CD14-positive monocyte (primary cell): Measurements from ENCODE around the gene DOC2A. TPM values are rescaled to one million over a fixed set of nuclear protein-coding genes. Genes with fewer than 3 reads are reported as not detected.
A peak's percentile ranks its signal among the peaks of the same experiment; 100 is the strongest.

Source experiments
- DNase-seq, 3 donors: peaks; one replicate each; pipeline ENCODE4 v3.0.0-alpha.2; 2011 to 2022
- H2AFZ ChIP-seq: 2 replicates; pipeline ENCODE4 v1.6.0; 2012; ENCODE audit warnings: mild to moderate bottlenecking, low read depth, low read length, inconsistent platforms; ENCODE audit not compliant: insufficient read depth, poor library complexity, severe bottlenecking
- H3K27ac ChIP-seq, 2 donors: 1 replicate in 1 of 2; 2 replicates in 1 of 2; pipeline ENCODE4 v1.5.1; 2012 to 2013; ENCODE audit warnings: low read length in 2 of 2, control low read depth in 1 of 2, inconsistent platforms in 1 of 2, low read depth in 1 of 2, mild to moderate bottlenecking in 1 of 2
- H3K27me3 ChIP-seq, 2 donors: one replicate each; pipeline versions ENCODE4 v1.6.0 to v1.6.1; 2011 to 2013; ENCODE audit warnings: low read length in 2 of 2; ENCODE audit not compliant: control insufficient read depth in 2 of 2, insufficient read depth in 2 of 2
- H3K36me3 ChIP-seq, 2 donors: replicated peaks in 1 of 2; 1 replicate in 1 of 2; 2 replicates in 1 of 2; pipeline versions ENCODE4 v1.5.1 to v1.6.1; 2012 to 2013; ENCODE audit warnings: low read length in 2 of 2, control low read depth in 1 of 2, inconsistent platforms in 1 of 2, mild to moderate bottlenecking in 1 of 2; ENCODE audit not compliant: insufficient read depth in 2 of 2, control insufficient read depth in 1 of 2
- H3K4me1 ChIP-seq, 2 donors: 1 replicate in 1 of 2; 2 replicates in 1 of 2; pipeline versions ENCODE4 v1.5.1 to v1.6.1; 2012 to 2013; ENCODE audit warnings: low read length in 2 of 2, control low read depth in 1 of 2, inconsistent platforms in 1 of 2, mild to moderate bottlenecking in 1 of 2, moderate library complexity in 1 of 2; ENCODE audit not compliant: insufficient read depth in 2 of 2, control insufficient read depth in 1 of 2
- H3K4me2 ChIP-seq: replicated peaks from 2 replicates; pipeline ENCODE3; 2012; ENCODE audit warnings: low read length, moderate library complexity, mild to moderate bottlenecking; ENCODE audit not compliant: poor library complexity, severe bottlenecking; ENCODE audit errors: extremely low read depth
- H3K4me3 ChIP-seq, 3 experiments: fragments of 200-600 bp in 1 of 3; sonication (generic) in 1 of 3; replicated peaks in 1 of 3; 1 replicate in 2 of 3; 2 replicates in 1 of 3; pipeline ENCODE4 v1.5.1; 2011 to 2013; ENCODE audit warnings: low read length in 3 of 3, mild to moderate bottlenecking in 3 of 3, control low read depth in 2 of 3, low read depth in 2 of 3, inconsistent platforms in 1 of 3, moderate library complexity in 1 of 3
- H3K79me2 ChIP-seq: 2 replicates; pipeline ENCODE4 v1.6.0; 2012; ENCODE audit warnings: mild to moderate bottlenecking, control low read depth, inconsistent platforms, low read length, moderate library complexity; ENCODE audit not compliant: insufficient read depth
- H3K9ac ChIP-seq: 2 replicates; pipeline ENCODE4 v1.6.0; 2017; ENCODE audit warnings: low read length, mild to moderate bottlenecking; ENCODE audit not compliant: insufficient read depth, poor library complexity, severe bottlenecking
- H3K9me3 ChIP-seq, 2 donors: replicated peaks in 1 of 2; 1 replicate in 1 of 2; 2 replicates in 1 of 2; pipeline versions ENCODE4 v1.5.1 to v1.6.1; 2012 to 2013; ENCODE audit warnings: low read length in 2 of 2, control low read depth in 1 of 2; ENCODE audit not compliant: control insufficient read depth in 1 of 2, insufficient read depth in 1 of 2
- H4K20me1 ChIP-seq: 2 replicates; pipeline ENCODE4 v1.6.0; 2012; ENCODE audit warnings: mild to moderate bottlenecking, low read length, control low read depth, moderate library complexity; ENCODE audit not compliant: insufficient read depth
- H3K27ac Mint-ChIP-seq, 7 donors: one replicate each; pipeline ENCODE4 v1.8.0; 2020; ENCODE audit warnings: mild to moderate bottlenecking in 7 of 7, mixed read lengths in 7 of 7, moderate library complexity in 6 of 7, inconsistent platforms in 2 of 7
- H3K27me3 Mint-ChIP-seq, 3 donors: one replicate each; pipeline ENCODE4 v1.8.0; 2021 to 2022; ENCODE audit warnings: low read depth in 3 of 3, mild to moderate bottlenecking in 3 of 3, mixed read lengths in 3 of 3, moderate library complexity in 3 of 3, inconsistent platforms in 1 of 3
- H3K36me3 Mint-ChIP-seq, 2 donors: one replicate each; pipeline ENCODE4 v1.8.0; 2020; ENCODE audit warnings: mixed read lengths in 2 of 2, inconsistent platforms in 1 of 2, mild to moderate bottlenecking in 1 of 2
- H3K4me1 Mint-ChIP-seq: one replicate; pipeline ENCODE4 v1.8.0; 2020; ENCODE audit warnings: mild to moderate bottlenecking, mixed read lengths
- H3K4me3 Mint-ChIP-seq, 2 donors: one replicate each; pipeline ENCODE4 v1.8.0; 2020; ENCODE audit warnings: mild to moderate bottlenecking in 2 of 2, mixed read lengths in 2 of 2, moderate library complexity in 1 of 2
- H3K9me3 Mint-ChIP-seq, 7 donors: one replicate each; pipeline ENCODE4 v1.8.0; 2020 to 2022; ENCODE audit warnings: mixed read lengths in 7 of 7, mild to moderate bottlenecking in 6 of 7, moderate library complexity in 6 of 7, inconsistent platforms in 2 of 7
- WGBS: methylation state at CpG from one replicate; pipeline ENCODE4 v1.1.5; 2013; ENCODE audit warnings: missing lambda C conversion rate; ENCODE audit not compliant: insufficient coverage; 5-methylcytosine and 5-hydroxymethylcytosine counted together
- intact Hi-C, 2 donors: fragments of 100-400 bp; cut with micrococcal nuclease; formaldehyde crosslinking; loops; one replicate each; pipeline versions ENCODE4 v1.15.0 to v1.15.1; 2023
- polyA plus RNA-seq, 3 donors: library from polyadenylated mRNA; depleted of rRNA in 1 of 3; unstranded in 2 of 3; stranded (reverse) in 1 of 3; fragments of 300-500 nt in 2 of 3; fragments of >200 nt in 1 of 3; fragmentation: Illumina TruSeq in 2 of 3; gene quantifications; 1 replicate in 2 of 3; 2 replicates in 1 of 3; pipeline ENCODE4 v1.2.3, GENCODE V29; 2012 to 2021
- TF ChIP-seq, protein P1 (sequence below): fragments of 200-600 bp; IDR thresholded peaks from one replicate; pipeline ENCODE4 v1.8.0; 2022; ENCODE audit warnings: antibody characterized with exemption, mild to moderate bottlenecking

The DOC2A gene
- polyA plus RNA-seq, 3 donors, result 0.23 to 3.7 (median 0.66) TPM

DNA sequence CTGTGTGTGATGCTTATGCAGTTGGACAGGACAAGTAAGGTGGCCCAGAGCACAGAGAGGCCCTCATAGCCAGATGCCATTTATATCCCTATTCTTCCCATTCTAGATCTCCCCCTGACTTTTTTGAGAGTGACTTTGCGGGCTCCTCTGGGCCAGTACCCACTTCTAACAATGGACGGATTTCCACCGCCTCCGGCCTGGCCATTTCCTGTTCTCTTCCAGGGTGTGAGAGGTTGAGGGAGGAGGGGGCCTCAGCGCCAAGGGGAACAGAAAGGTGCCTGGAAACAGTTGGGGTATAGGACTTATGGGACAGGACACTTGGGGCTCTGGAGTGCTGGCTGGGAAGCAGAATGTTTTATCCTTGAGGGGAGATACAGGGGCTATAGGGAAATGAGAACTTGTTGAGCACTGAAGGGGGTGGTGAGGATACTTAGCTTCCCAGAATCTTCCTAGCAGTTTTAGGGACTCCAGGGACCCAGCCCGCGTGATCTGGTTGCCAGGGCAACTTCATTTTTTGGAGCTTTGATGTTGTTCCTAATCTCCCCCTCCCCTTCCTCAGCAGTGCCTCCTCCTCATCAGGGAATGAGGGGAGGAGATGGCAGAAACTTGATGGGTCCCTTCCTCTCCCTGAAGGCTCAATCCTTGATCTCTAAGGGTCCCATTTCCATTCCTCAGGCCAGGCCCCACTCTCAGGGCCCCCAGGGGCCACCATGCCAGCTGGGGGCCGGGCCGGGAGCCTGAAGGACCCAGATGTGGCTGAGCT, 33.6 kb downstream of the DOC2A start:
- Mint-ChIP-seq H3K4me3 (no peak overlapping the region), H3K4me1 (peaks cover 38% of the 10 kb centered on the region), H3K9me3 (peaks cover 0 to 2% (median 0%) of the 10 kb centered on the region in 7 donors), H3K27ac (peak overlapping the region in 3 of 7 donors; percentile 50 to 76 (median 67)), H3K27me3 (peaks cover 0 to 5% (median 0%) of the 10 kb centered on the region in 3 donors), H3K36me3 (peaks cover 47 to 56% of the 10 kb centered on the region in 2 donors)
- Histone ChIP-seq H3K9ac (no peak overlapping the region), H3K27me3 (no peaks in the 10 kb centered on the region), H4K20me1 (peaks cover 47% of the 10 kb centered on the region), H2AFZ (no peak overlapping the region), H3K4me1 (peaks cover 31 to 41% of the 10 kb centered on the region in 2 donors), H3K9me3 (no peaks in the 10 kb centered on the region), H3K79me2 (peaks cover 46% of the 10 kb centered on the region), H3K4me2 (no peak overlapping the region), H3K27ac (no peak overlapping the region), H3K4me3 (no peak overlapping the region), H3K36me3 (peaks cover 49 to 57% of the 10 kb centered on the region in 2 donors)
- WGBS, result 100% methylated on average over 2 of the region's 9 CpGs
- TF ChIP-seq, protein P1, sequence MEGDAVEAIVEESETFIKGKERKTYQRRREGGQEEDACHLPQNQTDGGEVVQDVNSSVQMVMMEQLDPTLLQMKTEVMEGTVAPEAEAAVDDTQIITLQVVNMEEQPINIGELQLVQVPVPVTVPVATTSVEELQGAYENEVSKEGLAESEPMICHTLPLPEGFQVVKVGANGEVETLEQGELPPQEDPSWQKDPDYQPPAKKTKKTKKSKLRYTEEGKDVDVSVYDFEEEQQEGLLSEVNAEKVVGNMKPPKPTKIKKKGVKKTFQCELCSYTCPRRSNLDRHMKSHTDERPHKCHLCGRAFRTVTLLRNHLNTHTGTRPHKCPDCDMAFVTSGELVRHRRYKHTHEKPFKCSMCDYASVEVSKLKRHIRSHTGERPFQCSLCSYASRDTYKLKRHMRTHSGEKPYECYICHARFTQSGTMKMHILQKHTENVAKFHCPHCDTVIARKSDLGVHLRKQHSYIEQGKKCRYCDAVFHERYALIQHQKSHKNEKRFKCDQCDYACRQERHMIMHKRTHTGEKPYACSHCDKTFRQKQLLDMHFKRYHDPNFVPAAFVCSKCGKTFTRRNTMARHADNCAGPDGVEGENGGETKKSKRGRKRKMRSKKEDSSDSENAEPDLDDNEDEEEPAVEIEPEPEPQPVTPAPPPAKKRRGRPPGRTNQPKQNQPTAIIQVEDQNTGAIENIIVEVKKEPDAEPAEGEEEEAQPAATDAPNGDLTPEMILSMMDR, result no peak
- intact Hi-C loops, result loop anchor here in 1 of 2 donors (10.0 kb wide), 1 partner anchor 112 kb away; the partner anchor contains the start of gene CDIPT
- no peak for DNase-seq

DNA sequence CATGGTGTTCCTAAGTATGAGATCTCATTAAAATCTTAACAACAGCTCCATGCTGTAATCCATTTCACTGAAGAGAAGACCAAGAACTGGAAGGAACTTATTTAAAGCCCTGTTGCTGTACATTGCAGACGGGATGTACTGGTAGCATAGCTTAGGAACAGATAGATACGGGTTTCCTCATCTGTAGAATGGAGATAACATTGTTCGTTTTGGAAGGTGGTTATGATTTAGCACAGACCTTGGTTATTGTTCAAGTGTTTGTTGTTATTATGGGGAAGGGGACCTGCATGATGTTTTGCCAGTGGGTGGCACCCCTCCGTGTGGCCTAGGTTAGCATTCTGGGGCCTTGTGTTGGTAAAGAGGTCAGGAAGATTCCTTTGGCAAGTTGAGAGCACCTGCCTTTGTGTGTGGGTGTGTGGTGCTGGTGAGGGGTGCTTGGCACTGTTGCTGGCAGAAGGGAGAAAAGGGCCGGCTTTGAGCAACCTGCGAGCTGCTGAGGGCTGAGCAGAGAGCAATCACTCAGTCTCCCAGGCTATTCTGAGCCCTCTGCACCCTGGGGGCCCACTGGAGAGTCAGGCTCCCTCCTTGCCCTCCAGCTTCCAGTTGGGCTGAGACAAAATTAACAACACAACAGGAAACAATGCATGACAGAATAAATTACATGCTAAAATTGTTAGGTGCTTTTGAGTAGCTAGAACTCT, 34.9 kb downstream of the DOC2A start:
- WGBS, result 47% methylated on average over 4 of the region's 6 CpGs
- DNase-seq, result no peak
- Mint-ChIP-seq H3K9me3 (peaks cover 0 to 2% (median 0%) of the 10 kb centered on the region in 7 donors), H3K4me3 (no peak overlapping the region), H3K4me1 (peaks cover 38% of the 10 kb centered on the region), H3K27me3 (peaks cover 0 to 5% (median 0%) of the 10 kb centered on the region in 3 donors), H3K36me3 (peaks cover 41 to 54% of the 10 kb centered on the region in 2 donors), H3K27ac (peak overlapping the region in 4 of 7 donors; percentile 30 to 80 (median 66))
- peak overlapping the region in 1 of 3 experiments; percentile 100 for H3K4me3 ChIP-seq
- H4K20me1 ChIP-seq, result peaks cover 47% of the 10 kb centered on the region
- no peaks in the 10 kb centered on the region for H3K27me3 ChIP-seq
- peaks cover 46% of the 10 kb centered on the region for H3K79me2 ChIP-seq
- no peak overlapping the region for H2AFZ ChIP-seq
- H3K27ac ChIP-seq, result peak overlapping the region in 1 of 2 donors; percentile 11
- peak overlapping the region; percentile 100 for H3K4me2 ChIP-seq
- peaks cover 46 to 55% of the 10 kb centered on the region in 2 donors for H3K36me3 ChIP-seq
- H3K9ac ChIP-seq, result no peak overlapping the region
- intact Hi-C loops, result loop anchor here in 1 of 2 donors (10.0 kb wide), 1 partner anchor 111 kb away; the partner anchor contains the start of gene CDIPT
- H3K4me1 ChIP-seq, result peaks cover 31 to 43% of the 10 kb centered on the region in 2 donors
- no peaks in the 10 kb centered on the region for H3K9me3 ChIP-seq
- TF ChIP-seq, protein P1, result no peak
